ENCODE data around the gene ZMYND8.
"Not testable (repeated sequence)": the region's sequence is repeated elsewhere in the genome, so short reads cannot be mapped to it uniquely, and the experiment has no call there.

ZMYND8 gene

GRCh38 chr20:47262365-47263013 lies 94.0 kb downstream of the ZMYND8 start:
- no peak for FAIRE-seq

- FAIRE-seq, result no peak
Measured at GRCh38 chr20:47262008-47262364, 94.5 kb downstream of the ZMYND8 start.

GRCh38 chr20:47261161-47261774 lies 95.2 kb downstream of the ZMYND8 start:
- FAIRE-seq, result not testable (repeated sequence)

- not testable (repeated sequence) for FAIRE-seq
Measured at GRCh38 chr20:47260540-47261126, 95.9 kb downstream of the ZMYND8 start.

GRCh38 chr20:47258745-47259695 lies 97.5 kb downstream of the ZMYND8 start:
- no peak for FAIRE-seq

- no peak for FAIRE-seq
Measured at GRCh38 chr20:47257771-47258170, 98.7 kb downstream of the ZMYND8 start.

GRCh38 chr20:47257256-47257655 lies 99.2 kb downstream of the ZMYND8 start:
- FAIRE-seq, result no peak

- FAIRE-seq, result no peak
Measured at GRCh38 chr20:47256668-47257236, 99.7 kb downstream of the ZMYND8 start.

- no peak for FAIRE-seq
Measured at GRCh38 chr20:47253872-47254271, 102.6 kb downstream of the ZMYND8 start.

- FAIRE-seq, result no peak
Measured at GRCh38 chr20:47252879-47253307, 103.6 kb downstream of the ZMYND8 start.

GRCh38 chr20:47251154-47252020 lies 105.1 kb downstream of the ZMYND8 start:
- FAIRE-seq, result no peak

GRCh38 chr20:47250360-47250759 lies 106.1 kb downstream of the ZMYND8 start:
- no peak for FAIRE-seq

- FAIRE-seq, result no peak
Measured at GRCh38 chr20:47249913-47250312, 106.6 kb downstream of the ZMYND8 start.

GRCh38 chr20:47248448-47248966 lies 108.0 kb downstream of the ZMYND8 start:
- no peak for FAIRE-seq

GRCh38 chr20:47247972-47248371 lies 108.5 kb downstream of the ZMYND8 start:
- FAIRE-seq, result no peak

- FAIRE-seq, result no peak
Measured at GRCh38 chr20:47246061-47246777, 110.3 kb downstream of the ZMYND8 start.

- not testable (repeated sequence) for FAIRE-seq
Measured at GRCh38 chr20:47245166-47245565, 111.3 kb downstream of the ZMYND8 start.

- FAIRE-seq, result no peak
Measured at GRCh38 chr20:47244451-47244850, 112.0 kb downstream of the ZMYND8 start.

- FAIRE-seq, result no peak
Measured at GRCh38 chr20:47243532-47244305, 112.8 kb downstream of the ZMYND8 start.

GRCh38 chr20:47243003-47243402 lies 113.5 kb downstream of the ZMYND8 start:
- FAIRE-seq, result no peak

All from G401.6 (cell line).